ENCODE data around the gene SUN5. TPM values are rescaled to one million over a fixed set of nuclear protein-coding genes. Genes with fewer than 3 reads are reported as not detected.
"Not testable (repeated sequence)": the region's sequence is repeated elsewhere in the genome, so short reads cannot be mapped to it uniquely, and the experiment has no call there.

SUN5 gene
- total RNA-seq, 1 experiment from 2014 or later: not detected

DNA sequence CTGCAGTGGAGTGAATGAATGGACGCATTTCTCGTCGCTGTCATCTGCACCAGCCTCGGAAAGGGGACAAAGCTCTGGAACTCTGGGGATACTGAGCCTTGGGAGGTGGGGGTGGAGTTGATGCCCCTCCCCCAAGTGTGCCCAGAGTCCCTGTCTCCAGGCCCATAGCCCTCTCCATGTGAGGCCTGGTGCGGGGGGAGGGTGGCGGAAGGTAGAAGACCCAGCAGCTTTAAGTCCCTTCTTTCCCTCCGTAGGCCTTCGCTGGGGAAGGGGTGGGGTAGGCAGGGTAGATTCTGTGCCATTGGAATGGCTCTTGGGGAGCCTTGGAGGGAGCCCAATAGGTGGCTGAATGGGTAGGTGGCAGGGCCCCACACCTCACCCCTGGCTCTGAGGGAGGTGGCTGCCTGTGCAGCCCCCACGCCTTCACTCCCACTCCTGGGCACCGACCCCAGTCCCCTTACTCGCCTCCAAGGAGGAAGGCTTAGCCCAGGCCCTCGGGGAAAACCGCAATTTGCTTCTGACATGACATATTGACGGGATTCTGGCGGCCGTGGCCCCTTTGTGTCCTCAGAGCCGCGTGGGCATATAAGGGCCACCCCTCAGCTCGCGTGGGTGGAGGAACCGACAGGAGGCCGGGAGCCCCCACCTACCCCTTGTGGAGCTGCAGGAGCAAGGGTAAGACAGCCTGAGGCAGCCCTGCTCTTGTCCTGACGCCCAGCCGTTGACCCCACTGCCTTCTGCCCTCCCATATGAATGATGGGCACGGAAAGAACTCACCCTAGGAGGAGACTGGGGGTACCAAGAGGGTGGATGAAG is 49.3 kb upstream of the SUN5 start, which contains the start of gene BPIFB3:
TSS of gene BPIFB3 (plus strand) at position 613 of the 816 bp plus-strand sequence. CDS start 1,533 bp downstream, outside the sequence.
- TF ChIP-seq NFE2L1 (CRISPR knock-in tag; IDR thresholded peaks at IDR 0.05): no peak
- no peak for TF ChIP-seq OVOL2 (CRISPR knock-in tag; IDR thresholded peaks at IDR 0.05; ENCODE audit: borderline replicate concordance)
- TF ChIP-seq ESRRA (CRISPR knock-in tag; IDR thresholded peaks at IDR 0.05; ENCODE audit: borderline replicate concordance): no peak
- no peak for TF ChIP-seq USF1 (CRISPR knock-in tag; IDR thresholded peaks at IDR 0.05)
- TF ChIP-seq E2F5 (CRISPR knock-in tag; IDR thresholded peaks at IDR 0.05): no peak
- no peak for TF ChIP-seq E2F1 (CRISPR knock-in tag; IDR thresholded peaks at IDR 0.05)
- no peak for TF ChIP-seq ZNF281 (CRISPR knock-in tag; IDR thresholded peaks at IDR 0.05)
- no peak for TF ChIP-seq ZMAT4 (CRISPR knock-in tag; IDR thresholded peaks at IDR 0.05)
- TF ChIP-seq JAZF1 (CRISPR knock-in tag; IDR thresholded peaks at IDR 0.05): no peak
- TF ChIP-seq, protein P1, sequence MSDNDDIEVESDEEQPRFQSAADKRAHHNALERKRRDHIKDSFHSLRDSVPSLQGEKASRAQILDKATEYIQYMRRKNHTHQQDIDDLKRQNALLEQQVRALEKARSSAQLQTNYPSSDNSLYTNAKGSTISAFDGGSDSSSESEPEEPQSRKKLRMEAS (CRISPR knock-in tag; IDR thresholded peaks at IDR 0.05): no peak
- TF ChIP-seq ELF4 (CRISPR knock-in tag; IDR thresholded peaks at IDR 0.05; ENCODE audit: low read depth): no peak
- Mint-ChIP-seq H3K4me1 (peaks cover 7% of the 10 kb centered on the region; the same call in 1 of the 2 replicates), H3K4me3 (no peak within 1 kb of the TSS), H3K36me3 (no peaks in the 10 kb centered on the region), H3K9me3 (no peaks in the 10 kb centered on the region), H3K27me3 (ENCODE audit: low read depth) (no peaks in the 10 kb centered on the region; the same call in 1 of the 2 replicates), H3K27ac (no peak within 1 kb of the TSS)
- ATAC-seq: peak; percentile 77
- ChIA-PET CTCF (interaction anchor here (1.2 kb wide), 1 partner anchor 151 kb away, joined by 3 read pairs; no protein-coding TSS in a partner anchor), POLR2A (no interaction called here)
- DNase-seq (ENCODE audit: low spot score): no peak

DNA sequence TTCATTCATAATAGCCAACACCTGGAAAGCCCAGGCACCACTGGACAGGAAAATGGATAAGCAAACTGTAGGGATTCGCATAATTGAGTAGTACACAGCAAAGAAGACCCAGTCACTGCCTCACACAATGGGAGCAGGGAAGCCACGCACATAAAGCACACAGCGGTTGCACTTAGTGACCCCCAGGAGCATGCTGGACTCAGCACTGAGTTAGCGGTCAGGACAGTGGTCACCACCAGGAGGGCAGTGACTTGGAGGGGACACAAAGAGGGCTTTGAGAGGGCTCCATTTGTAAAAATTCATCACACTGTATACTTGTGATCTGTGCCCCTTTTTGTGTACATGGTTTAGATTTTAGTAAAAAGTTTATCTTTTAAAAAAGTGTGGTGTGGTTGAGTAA is 47.1 kb upstream of the SUN5 start:
- ChIA-PET POLR2A (no interaction called here), CTCF (interaction anchor here (0.6 to 1.2 kb wide), 2 partner anchors 105 to 393 kb away, joined by 3 read pairs; no protein-coding TSS in a partner anchor)
- Mint-ChIP-seq H3K36me3 (peaks cover 6% of the 10 kb centered on the region), H3K27ac (no peak overlapping the region), H3K9me3 (peaks cover 12% of the 10 kb centered on the region), H3K4me3 (no peak overlapping the region), H3K4me1 (peaks cover 7% of the 10 kb centered on the region; the same call in 1 of the 2 replicates), H3K27me3 (ENCODE audit: low read depth) (peaks cover 5% of the 10 kb centered on the region; the same call in 1 of the 2 replicates)
- ATAC-seq: no peak
- no peak for DNase-seq (ENCODE audit: low spot score)
- no peak for TF ChIP-seq ESRRA (CRISPR knock-in tag; IDR thresholded peaks at IDR 0.05; ENCODE audit: borderline replicate concordance)

DNA sequence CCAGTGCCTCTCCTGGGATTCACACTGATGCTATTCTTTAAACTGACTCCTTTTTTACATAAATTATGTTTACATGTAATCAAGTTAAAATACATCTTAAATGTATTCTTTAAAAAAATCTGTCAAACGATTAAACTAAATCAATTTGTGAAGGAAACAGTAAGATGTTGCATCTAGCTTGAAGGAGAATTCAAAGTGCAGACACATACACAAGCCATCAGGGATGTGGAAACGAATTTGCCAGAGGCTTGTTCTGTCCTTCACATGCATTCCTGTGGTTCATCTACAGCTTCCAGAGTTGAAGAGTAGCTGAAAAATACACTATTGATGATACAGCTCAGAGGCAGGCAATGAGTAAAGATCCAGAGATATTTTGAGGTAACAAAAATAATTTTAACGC is 42.2 kb upstream of the SUN5 start:
- Mint-ChIP-seq H3K4me3 (no peak overlapping the region), H3K9me3 (peaks cover 38% of the 10 kb centered on the region), H3K27ac (no peak overlapping the region), H3K4me1 (no peaks in the 10 kb centered on the region), H3K36me3 (peaks cover 20% of the 10 kb centered on the region), H3K27me3 (ENCODE audit: low read depth) (peaks cover 15% of the 10 kb centered on the region)
- POLR2A ChIA-PET: no interaction called here
- no peak for ATAC-seq
- CTCF ChIA-PET: no interaction called here
- no peak for DNase-seq (ENCODE audit: low spot score)
- TF ChIP-seq PRRX2 (CRISPR knock-in tag; IDR thresholded peaks at IDR 0.05): no peak

GRCh38 chr20:33045129-33045721 is 41.0 kb upstream of the SUN5 start:
- H3K4me3 Mint-ChIP-seq, CTCF ChIA-PET, ATAC-seq, H3K4me1 Mint-ChIP-seq, H3K27ac Mint-ChIP-seq, POLR2A ChIA-PET: not testable (repeated sequence)
- peaks cover 15% of the 10 kb centered on the region for H3K27me3 Mint-ChIP-seq (ENCODE audit: low read depth)
- H3K36me3 Mint-ChIP-seq: peaks cover 20% of the 10 kb centered on the region
- H3K9me3 Mint-ChIP-seq: peaks cover 38% of the 10 kb centered on the region
- peak; percentile 38 for DNase-seq (ENCODE audit: low spot score)
